T-helper 2 cell treated with Interferon-gamma antibody and Interleukin-4, amounts not matched to agents 100 ng/mL and 5 ng/mL, for 36 hours (primary cell): Measurements from ENCODE around the gene LAMTOR4. TPM values are rescaled to one million over a fixed set of nuclear protein-coding genes. Genes with fewer than 3 reads are reported as not detected.
"Not testable (repeated sequence)": the region's sequence is repeated elsewhere in the genome, so short reads cannot be mapped to it uniquely, and the experiment has no call there.

ENCODE experiments used
- intact Hi-C: fragments of 100-400 bp; cut with micrococcal nuclease; formaldehyde crosslinking; loops from one replicate; pipeline ENCODE4 v1.15.1; 2023
- total RNA-seq: library from RNA; stranded (reverse); gene quantifications from 2 replicates; pipeline ENCODE4 v1.2.3, GENCODE V29; 2022

Gene LAMTOR4
- total RNA-seq, 1 donor from 2014 or later = 155 TPM

DNA sequence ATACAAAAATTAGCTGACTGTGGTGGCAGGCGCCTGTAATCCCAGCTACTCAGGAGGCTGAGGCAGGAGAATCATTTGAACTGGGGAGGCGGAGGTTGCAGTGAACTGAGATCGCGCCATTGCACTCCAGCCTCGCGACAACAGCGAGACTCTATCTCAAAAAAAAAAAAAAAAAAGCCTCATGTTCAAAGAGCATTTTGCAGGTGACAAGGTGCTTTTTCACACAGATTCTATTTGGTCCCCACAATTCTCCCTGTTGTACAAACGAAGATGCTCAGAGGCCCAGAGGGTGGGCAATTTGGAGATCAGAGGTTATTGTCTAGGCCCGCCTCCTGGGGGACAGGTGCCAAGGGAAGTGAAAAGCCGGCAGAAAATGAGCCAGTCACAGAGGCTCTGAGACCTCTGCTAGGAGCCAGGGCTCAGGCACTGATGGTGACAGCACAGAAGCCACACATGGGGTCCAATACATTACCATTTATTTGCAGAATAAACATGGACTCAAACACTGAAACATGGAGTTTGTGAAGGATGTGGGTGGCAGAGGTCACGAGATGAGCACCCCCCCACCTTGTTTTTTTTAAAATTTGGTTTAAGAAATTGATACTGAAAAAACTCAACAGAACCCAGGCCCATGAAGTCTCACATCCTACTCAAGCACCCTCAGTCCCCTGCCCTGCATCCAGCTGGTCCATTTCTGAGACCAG lies 20.6 kb downstream of the LAMTOR4 start:
- intact Hi-C loops = no loop called here

DNA sequence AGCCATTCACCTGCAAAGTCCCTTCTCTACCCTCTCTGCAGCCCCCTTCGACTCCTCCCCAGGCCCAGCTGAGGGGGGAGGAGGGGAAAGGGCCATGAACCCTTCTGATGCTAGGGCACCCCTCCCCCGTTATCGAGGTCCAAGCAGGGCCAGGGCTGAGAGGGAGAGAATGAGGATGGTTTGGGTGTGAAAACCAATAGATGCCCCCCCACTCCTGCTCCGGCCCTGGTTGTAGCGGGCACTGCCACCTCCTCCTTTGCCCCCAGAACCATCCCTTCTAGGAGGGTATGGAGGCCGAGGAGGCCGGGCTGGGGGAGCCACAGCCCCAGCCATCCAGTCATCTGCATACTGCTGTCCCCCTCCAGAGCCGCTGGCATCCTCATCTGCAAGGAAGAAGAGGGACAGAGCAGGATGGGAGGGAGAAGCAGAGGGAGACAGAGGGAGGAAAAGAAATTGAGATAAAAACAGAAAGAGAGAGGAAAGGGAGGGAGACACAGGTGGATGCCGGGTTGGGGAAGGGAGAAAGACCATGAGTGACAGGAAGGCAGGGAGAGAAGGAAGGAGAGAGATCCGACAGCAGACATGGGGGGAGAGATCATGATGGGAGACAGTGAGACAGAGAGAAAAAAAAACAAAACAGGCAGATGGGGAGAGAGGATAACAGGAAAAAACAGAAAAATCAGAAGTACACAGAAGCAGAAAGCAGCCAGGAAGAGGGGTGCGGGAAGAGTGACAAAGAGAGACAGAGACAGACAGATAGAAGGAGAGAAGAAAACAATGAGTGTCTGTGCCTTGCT lies 21.6 kb downstream of the LAMTOR4 start:
- intact Hi-C loops = no loop called here

DNA sequence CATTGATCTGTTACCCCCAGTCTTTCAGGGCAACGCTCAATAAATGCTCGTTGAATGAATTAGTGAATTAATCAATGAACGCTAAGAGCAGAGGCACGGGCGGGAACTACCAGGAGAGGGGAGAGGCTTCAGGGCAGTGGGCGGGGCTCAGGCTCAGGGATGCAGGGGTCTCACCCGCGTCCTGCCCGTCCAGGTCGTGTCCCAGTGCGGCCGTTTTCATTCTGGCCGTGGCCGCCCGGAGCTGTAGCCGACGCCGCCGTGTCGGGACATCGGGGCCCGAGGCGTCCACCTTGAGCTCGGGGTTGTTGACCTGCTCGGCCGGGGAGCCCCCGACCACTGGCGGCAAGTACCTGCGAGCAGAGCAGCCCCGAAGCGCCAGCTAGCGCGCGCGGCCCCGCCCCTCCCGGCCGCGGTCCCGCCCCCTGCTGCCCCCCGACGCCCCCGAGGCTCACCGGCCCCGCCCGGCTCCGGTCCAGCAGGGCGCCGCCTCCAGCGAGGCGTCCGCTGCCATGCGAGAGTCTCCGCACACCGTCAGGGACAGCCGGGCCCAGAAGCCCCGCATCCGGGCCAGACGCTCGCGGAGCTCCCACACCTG lies 22.5 kb downstream of the LAMTOR4 start:
- intact Hi-C loops = no loop called here

DNA sequence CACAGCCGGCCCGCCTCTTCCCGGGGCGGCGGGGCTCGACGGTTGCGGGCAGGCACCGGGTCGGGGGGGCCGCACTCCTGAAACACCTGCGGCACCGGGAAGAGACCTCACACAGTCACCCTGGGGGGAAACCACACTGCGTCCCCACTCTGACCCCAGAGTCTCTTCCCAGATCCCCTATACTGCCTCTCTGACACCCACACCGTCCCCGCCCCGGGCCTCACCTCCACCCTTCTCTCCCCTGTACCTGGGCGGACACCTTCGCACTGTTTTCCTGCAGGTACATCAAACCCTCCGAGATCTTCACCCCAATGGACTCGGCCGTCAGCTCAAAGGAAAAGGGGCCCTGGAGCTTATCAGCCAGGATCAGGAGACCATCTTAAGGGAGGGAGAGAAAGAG lies 23.1 kb downstream of the LAMTOR4 start:
- intact Hi-C loops = no loop called here

DNA sequence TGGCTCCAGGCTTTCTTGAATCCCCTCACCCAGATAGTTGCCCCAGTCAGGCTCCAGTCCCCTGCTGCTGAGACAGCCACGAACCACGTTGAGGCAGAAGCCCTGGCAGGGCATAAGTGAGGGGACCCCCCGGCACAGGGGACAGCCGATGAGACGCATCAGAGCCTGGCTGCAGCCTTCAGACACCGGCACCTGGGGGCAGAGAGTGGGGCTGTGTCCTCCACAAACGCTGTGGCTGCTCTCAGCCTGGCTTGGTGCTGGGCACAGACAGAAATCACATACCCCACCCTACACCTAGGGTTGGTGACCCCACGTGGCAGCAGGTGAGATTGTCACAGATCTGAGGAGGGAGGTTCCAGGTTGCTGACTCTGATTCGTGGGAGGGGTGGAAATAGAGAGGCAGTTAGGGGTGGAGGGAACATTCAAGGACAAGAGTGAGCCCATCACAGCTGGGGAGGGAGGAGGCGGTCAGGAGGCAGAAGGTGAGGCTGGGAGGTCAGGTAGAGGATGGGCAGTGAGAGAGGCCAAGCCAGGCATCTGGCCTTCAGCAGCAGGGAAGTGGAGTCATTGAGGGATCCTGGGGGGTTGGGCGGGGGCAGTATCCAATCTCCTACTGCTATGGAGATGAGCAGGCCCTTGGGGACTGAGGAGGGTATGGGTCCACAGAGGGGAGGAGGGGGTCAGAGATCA lies 25.2 kb downstream of the LAMTOR4 start:
- intact Hi-C loops = no loop called here

DNA sequence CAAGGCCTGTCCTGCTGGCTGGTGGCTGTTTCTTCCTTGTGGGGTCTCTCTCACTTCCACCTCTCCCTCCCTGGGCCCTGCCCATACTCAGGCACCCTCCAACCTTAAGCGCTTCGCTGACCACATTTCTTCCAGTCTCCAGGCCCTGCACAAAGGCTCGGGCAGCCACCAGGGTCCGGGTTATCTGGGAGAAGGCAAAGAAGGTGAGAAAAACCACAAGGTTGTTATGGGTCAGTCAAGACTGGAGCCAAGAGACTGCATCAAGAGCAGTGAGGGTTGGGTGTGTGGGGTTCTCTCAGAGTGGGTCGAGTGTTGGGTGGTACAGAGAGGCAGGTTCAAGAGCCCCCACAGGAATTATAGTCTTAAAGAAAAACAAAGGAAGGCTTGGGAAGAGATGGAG lies 25.9 kb downstream of the LAMTOR4 start:
- intact Hi-C loops = no loop called here

DNA sequence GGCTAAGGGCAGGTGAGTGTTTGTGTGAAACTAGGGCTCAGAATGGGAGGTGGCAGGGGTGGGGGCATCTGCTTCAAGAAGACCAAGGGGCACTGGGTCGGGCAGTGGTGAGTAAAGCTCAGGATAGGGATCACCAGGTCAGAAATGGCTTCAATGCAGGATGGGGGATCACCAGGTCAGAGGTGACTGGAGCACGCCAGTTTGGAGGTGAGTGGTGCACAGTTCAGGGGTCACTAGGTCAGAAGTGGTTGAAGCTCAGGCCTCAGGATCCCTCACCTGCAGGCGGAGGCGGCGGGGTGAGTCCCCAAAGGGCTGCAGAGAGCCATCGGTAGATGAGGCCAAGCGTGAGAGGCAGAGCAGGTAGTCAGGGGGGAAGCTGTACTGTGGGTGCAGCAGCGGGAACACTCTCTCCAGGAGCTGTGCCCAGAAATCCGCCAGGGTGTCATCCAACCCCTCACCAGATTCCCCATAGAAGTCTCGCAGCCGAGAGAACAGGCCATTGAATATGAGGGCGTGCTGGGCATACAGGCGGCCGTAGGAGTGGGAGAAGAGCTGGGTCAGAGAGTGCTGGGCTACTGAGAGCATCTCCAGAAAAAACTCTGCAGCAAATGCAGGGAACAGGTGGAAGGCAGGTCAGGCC lies 26.7 kb downstream of the LAMTOR4 start:
- intact Hi-C loops = loop anchor here (5.0 kb wide), 1 partner anchor 47 kb away; no protein-coding TSS in a partner anchor

DNA sequence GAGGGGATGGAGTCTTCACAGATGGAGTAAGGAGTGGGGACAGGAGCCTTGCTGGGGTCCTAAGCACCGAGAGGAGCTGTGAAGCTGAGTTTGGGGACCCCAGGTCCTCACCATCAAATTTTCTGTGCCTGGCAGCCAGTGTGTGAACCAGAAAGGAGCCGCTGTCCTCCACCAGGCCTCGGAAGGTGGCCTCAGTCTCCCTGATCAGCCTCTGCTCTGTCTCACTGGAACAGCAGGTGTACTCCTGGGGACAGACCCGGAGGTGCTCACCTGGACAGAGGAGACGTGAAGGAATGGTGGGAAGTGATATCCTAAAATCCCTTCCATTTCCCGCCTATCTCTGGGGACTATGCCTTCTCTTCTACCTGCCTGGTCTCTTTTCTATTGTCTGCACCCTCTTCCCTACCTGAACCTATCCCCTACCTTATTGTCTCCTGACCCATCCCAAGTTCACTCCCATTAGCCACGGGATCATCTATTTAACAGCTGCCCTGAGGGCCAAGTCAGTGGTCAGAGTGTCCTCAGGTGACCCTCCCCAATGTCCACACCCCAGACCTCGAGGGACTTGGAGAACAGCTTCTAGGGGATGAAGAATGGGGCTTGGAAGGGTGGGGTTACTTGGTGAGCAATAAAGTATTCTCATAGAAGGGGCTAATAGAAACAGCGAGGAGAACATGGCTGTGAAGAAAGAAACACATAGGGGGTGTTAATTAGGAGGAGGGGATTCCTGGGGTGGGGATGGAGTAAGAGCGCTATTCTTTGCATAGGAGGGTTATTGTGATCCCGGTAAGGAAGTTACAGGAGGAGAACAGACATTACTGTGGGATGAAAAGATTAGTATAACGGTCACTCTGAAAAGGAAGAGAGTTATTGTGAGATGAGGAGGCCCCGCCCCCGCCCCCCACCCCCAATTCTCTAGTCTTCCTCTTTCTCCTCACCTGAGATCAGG lies 27.7 kb downstream of the LAMTOR4 start:
- intact Hi-C loops = loop anchor here (1.0 to 5.0 kb wide), 3 partner anchors 8 to 46 kb away; partner anchors contain the start of genes GAL3ST4 and LAMTOR4

DNA sequence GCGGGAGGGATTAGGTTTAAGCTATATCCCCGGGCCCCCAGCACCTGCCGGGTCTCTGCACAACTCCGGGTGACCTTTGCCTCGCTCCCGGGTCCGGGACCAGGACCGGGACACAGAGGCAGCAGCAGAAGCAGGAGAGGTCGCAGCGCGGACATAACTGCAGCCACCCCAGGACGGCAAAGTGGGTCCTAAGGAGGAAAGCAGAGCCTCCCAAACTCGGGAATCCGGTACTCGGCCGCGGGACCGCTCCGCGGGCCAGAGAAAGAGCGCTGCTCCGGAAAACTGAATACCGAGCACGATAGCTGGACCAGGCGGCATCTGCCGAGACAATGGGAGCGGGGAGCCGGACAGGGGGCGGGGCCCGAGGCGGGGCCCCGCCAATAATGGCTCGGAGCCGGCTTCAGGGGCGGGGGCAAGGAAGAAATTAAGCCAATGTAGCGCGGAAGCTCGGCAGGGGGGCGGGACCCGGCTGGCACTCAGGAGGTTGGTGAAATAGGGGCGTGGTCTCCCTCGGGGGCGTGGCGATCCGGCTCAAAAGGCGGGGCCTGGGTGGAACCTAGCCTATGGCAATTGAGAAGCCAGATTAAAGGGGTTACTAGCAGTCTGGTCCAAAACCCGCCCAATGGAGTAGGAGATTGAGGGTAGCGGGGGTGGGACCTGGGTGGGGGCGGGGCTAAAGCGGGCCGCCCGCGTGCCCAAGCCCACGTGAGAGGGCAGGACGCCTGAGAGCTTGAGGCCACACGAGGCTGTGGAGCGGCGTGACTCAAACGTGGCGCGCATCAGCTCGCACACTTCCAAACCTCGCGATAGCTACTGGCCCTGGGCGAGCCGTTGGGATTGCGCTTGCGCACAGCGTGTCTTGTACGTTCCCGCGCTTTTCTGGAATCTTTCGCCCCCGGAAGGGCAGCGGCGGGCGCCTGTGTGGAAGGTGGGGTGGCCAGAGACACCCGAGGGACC lies 28.6 kb downstream of the LAMTOR4 start, which contains the start of the genes GPC2 and STAG3:
TSS of gene GPC2 (minus strand) at position 337 of the 957 bp plus-strand sequence. CDS start at position 155, 182 bp downstream.
TSS of gene STAG3 (plus strand) at position 874 of the 957 bp plus-strand sequence. CDS start 2,639 bp downstream, outside the sequence.
- intact Hi-C loops = loop anchor here (1.0 to 5.0 kb wide), 3 partner anchors 9 to 45 kb away; partner anchors contain the start of genes GAL3ST4 and LAMTOR4

DNA sequence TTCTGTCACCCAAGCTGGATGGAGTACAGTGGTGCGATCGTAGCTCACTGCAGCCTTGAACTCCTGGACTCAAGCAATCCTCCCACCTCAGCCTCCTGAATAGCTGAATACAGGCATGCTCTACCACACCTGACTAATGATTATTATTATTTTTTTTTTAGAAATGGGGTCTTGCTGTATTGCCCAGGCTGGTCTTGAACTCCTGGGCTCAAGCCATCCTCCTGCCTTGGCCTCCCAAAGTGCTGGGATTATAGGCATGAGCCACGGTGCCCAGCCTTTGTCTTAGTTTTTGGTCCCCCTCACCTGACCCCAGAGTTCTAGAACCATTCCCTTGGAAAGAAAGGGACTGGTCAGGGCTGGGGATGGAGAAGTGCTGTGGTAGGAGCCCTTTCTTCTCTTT lies 31.4 kb downstream of the LAMTOR4 start:
- intact Hi-C loops = not testable (repeated sequence)

DNA sequence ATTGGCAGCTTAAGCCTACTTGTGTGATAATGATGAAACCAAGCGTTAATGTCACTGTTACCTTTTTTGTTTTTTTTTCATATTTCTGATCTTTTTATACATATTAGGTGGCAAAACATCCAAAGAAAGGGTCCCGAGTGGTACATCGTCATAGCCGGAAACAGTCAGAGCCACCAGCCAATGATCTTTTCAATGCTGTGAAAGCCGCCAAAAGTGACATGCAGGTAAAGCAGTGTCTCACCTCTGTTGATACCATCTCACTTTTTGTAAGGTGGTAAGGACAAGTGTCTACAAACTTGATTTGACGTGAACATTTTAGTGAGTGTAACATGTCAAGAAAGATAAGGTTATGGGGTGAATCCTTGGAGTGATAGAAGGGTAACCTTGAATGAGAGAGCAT lies 33.9 kb downstream of the LAMTOR4 start:
- intact Hi-C loops = not testable (repeated sequence)

DNA sequence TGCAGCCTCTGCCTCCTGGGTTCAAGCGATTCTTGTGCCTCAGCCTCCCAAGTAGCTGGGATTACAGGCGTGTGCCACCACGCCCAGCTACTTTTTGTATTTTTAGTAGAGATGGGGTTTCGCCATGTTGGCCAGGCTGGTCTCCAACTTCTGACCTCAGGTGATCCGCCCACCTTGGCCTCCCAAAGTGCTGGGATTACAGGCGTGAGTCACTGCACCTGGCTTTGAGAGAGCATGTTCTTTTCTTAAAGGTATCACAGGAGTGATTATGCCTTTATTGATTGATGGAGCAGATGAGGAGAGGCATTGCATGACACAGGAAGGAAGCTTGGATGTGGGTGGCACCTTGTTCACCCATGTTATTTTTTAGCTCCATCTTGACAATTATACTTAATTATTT lies 34.4 kb downstream of the LAMTOR4 start:
- intact Hi-C loops = not testable (repeated sequence)

DNA sequence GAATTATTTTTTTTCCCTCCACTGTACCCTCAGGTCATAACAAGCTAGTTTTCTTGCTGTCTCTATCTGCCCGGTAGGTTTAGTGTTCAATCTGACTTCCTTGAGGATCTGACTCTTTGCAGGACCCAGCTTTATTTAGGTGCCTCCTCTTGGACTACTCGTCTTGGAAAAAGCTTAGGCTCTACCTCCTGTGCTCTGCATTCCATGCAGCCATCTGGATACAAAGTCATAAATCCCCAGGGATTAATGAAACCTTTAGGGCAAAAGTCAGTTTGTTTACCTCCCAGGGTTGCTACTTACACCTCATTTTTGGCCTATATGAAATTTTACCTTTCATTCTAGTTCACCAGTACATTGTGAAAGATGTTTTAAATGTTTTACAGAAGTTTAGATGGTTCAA lies 37.0 kb downstream of the LAMTOR4 start:
- intact Hi-C loops = no loop called here

DNA sequence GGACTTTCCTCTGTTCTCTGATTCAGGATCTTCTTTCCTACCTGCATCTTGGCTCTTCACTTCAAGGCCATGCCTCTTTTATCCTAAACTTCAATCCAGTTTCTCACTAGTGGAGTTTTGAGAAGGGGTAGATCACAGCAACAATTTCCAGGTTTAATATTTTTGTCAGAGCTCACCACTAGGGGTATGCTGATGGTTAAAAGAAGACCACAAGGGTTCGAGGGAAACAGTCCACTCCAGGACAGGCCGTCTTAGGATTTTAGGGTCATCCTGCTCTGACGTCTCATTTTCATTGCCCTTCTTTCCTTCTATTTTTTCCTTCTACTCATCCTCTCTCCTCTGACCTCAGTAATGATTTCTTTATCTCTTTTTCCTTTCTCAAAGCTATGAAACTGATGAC lies 40.3 kb downstream of the LAMTOR4 start:
- intact Hi-C loops = no loop called here

DNA sequence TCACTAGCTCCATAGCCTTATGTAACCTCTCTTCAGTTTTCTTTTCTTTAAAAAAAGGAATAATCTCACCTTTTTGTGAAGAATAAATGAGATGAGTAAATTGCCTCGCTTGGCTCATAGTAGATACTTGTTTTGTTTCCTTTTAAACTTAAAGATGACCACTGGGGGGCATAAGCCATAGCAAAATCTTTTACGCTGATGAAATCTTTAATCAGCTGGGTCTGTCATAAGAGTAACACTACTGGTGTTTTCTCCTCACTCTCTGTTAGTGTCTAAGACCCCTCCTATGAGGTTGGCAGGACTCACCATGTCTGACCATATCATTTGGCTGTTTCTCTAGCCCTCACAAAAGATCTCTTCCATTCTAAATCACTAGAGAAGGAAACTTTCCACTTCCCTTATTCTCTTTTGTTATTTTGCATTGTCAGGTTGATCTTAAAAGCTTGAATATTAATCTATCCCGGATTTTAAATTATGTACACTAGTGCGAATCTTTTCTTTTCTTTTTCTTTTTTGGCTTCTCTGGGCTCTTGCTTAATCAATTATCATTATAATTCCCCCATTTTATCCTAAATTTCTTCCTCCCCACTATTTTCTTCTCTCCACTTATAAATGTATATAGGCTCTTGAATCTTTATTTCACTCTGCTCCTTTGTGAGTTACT lies 41.5 kb downstream of the LAMTOR4 start:
- intact Hi-C loops = no loop called here

DNA sequence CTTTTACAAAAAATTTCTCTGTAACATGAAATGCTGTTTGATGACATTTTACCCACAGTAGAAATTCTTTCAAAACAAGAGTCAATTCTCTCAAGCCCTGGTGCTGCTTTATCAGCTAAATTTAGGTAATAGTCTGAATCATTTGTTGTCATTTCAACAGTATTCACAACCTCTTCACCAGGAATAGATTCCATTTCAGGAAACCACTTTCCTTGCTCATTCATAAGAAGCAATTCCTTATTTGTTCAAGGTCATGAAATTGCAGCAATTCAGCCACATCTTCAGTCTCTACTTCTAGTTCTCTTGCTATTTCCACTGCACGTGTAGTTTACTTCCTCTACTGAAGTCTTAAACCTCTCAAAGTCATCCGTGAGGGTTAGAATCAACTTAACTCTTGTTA lies 43.1 kb downstream of the LAMTOR4 start:
- intact Hi-C loops = no loop called here

DNA sequence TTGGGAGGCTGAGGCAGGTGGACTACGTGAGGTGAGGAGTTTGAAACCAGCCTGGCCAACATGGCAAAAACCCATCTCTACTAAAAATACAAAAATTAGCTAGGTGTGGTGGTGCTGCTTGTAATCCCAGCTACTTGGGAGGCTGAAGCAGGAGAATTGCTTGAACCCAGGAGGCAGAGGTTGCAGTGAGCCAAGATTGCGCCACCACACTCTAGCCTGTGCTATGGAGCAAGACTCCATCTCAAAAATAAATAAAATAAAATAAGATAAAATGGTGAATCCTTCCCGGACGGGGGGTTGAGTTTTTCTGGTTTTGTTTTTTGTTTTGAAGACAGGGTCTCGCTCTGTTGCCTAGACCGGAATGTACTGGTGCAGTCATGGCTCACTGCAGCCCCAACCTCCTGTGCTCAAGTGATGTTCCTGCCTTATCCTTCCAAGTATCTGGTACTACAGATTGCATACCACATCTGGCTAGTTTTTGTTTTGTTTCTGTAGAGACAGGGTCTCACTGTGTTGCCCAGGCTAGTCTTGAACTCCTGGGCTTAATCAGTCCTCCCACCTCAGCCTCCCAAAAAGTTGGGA lies 43.7 kb downstream of the LAMTOR4 start:
- intact Hi-C loops = not testable (repeated sequence)

DNA sequence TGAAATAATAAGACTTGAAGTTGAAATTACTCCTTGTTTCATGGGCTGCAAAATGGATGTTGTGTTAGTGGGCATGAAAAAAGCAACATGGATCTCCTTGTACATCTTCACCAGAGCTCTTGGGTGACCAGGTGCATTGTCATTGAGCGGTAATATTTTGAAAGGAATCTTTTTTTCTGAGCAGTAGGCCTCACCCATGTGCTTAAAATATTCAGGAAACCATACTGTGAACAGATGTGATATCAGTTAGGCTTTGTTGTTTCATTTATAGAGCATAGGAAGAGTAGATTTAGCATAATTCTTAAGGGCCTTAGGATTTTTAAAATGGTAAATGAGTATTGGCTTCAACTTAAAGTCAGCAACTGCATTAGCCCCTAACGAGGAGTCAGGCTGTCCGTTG lies 44.3 kb downstream of the LAMTOR4 start:
- intact Hi-C loops = no loop called here
